Measurements from ENCODE around the gene REXO4. TPM values are rescaled to one million over a fixed set of nuclear protein-coding genes. Genes with fewer than 3 reads are reported as not detected.
"Not testable (repeated sequence)": the region's sequence is repeated elsewhere in the genome, so short reads cannot be mapped to it uniquely, and the experiment has no call there.

The REXO4 gene
- polyA plus RNA-seq, 10 donors, result 27.8 to 35.3 (median 32.1) TPM

DNA sequence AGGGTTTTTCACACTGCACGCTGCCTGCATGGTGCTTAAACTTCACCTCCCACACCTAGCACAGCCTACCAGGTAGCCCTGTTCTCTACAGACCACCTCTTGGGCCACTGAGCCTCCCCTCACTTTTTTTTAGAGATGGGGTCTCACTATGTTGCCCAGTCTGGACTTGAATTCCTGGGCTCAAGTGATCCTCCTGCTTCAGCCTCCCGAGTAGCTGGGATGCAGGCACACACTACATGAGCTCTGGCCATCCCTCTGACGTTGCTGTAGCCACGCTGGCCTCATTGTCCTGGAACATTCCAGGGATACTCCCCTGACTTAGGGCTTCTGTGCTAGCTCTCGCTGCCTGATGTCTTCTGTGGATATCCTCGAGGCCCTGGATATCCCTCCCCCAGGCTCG lies 34.8 kb upstream of the REXO4 start:
- no peak for DNase-seq

- DNase-seq, result not testable (repeated sequence)
These were observed 34.1 kb upstream of the REXO4 start for GRCh38 chr9:133451865-133452264.

GRCh38 chr9:133449760-133450159 lies 31.9 kb upstream of the REXO4 start:
- no peak for DNase-seq

- DNase-seq, result no peak
These were observed 30.7 kb upstream of the REXO4 start for GRCh38 chr9:133448487-133448972.

GRCh38 chr9:133445293-133445969 lies 27.6 kb upstream of the REXO4 start:
- no peak for DNase-seq

DNA sequence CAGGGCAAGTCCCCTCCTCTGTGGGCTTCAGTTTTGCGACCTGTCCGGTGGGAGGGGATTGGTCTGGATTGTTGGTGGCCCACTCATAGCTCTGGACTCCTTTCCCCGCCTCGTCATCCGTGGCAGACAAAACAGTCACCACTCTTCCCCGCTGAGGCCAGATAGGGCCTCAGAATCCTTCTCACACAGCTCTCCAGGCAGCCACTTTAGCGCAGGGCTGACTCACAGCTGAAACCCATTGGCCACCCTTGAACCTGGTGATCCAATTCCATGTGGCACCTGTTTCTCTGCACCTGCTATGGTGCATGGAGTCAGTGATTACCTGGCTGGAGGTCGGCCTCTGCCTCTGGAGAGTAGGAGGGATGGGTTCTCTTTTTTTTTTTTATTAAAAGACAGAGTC lies 26.2 kb upstream of the REXO4 start:
- no peak for DNase-seq

GRCh38 chr9:133443248-133443647 lies 25.4 kb upstream of the REXO4 start:
- DNase-seq, result no peak

DNA sequence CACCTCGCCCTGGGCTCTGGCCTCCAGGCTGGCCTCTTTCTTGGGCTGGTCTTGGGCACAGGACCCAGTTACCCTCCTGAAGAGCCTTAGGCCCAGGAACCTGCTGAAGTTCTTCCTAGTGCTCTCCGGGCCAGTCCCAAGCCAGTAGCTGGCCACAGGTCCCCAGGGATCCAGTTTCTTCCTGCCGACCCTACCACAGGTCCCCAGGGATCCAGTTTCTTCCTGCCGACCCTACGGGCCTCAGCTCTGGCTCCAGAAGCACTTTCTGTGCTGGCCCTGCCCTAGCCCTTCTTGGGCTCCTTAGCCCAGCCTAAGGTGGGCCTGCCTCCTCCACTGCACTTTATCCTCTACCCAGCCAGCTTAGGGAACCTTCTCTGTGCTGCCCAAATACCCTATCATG lies 23.8 kb upstream of the REXO4 start:
- DNase-seq, result no peak

DNA sequence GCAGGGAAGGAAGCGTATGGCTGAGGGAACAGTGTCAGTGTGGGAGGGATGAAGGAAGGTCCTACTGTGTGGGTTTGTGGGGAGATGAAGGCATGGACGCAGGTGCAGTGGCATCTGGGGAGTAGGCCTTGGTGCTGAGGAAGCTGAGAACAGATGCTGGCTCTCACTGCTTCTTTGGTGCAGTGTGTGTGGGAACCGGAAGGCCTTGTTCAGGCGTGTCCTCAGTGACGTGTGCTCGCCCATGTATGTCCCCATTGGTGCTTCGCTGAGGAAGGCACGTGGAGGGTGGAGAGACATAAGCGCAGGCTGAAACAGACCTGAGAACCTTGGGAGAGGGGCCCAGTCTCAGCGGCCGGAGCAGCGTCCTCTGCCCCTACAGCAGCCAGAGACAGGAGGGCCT lies 23.1 kb upstream of the REXO4 start:
- DNase-seq, result no peak

DNA sequence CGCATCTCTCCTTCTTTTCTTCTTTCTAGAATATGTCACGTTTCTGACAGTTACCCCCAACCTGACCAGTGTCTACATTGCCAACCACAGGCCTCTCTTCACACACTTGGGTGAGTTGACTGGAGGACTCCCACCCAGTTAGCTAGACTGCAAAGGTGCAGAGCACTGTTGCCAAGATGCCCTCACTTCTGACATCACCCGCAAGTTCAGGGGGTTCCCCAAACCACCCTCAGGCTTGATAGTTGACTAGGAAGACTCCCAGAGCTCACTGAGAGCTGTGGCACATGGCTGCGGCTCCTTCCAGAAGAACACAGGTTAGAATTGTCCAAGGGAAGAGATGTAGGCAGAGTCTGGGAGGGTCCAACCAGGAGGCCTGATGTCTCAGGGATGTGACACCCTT lies 21.5 kb upstream of the REXO4 start:
- no peak for DNase-seq

DNA sequence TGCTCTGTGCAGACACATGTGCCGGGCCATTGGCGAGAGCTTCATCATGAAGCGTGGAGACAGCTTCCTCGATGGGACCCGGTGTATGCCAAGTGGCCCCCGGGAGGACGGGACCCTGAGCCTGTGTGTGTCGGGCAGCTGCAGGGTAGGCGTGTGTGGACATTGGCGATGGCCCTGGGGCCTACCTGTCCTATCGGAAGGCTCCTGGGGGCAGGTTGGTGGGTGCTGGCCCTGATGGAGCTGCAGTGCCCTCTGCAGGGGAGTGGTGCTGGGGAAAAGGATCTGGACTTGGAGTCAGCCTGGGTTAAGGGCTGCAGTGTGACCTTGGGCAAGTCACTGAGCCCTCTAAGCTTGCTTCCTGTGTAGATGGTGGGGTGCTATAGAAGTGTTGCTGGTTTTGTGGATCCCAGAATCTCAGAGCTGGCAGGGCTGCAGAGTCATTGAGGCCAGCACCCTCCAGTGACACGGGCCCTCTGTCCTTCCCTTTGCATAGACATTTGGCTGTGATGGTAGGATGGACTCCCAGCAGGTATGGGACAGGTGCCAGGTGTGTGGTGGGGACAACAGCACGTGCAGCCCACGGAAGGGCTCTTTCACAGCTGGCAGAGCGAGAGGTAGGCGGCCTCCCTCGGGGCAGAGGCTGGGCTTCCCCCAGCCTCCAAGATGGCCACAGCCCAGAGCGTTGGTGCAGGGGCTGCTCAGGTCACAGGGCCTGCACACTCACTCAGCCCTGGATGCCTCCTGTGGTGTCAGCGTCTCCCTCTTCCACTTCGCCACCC lies 20.1 kb upstream of the REXO4 start:
- no peak for DNase-seq

- DNase-seq, result no peak
These were observed 18.9 kb upstream of the REXO4 start for GRCh38 chr9:133436681-133437080.

DNA sequence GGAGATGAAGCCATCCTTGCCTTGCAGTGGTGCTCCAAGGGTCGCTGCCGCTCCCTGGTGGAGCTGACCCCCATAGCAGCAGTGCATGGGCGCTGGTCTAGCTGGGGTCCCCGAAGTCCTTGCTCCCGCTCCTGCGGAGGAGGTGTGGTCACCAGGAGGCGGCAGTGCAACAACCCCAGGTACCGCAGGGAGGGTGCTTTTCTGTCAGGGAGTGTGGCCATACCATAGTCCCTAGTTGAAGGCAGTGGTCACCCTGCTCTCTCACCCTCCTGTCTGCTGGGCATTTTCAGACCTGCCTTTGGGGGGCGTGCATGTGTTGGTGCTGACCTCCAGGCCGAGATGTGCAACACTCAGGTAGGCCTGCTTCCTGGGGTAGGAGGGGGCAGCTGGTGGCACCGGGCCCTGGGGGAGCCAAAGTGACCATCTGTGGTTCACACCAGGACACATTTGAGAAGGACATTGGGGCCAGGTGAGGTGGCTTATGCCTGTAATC lies 15.6 kb upstream of the REXO4 start:
- no peak for DNase-seq

GRCh38 chr9:133430244-133430643 lies 12.4 kb upstream of the REXO4 start:
- no peak for DNase-seq

DNA sequence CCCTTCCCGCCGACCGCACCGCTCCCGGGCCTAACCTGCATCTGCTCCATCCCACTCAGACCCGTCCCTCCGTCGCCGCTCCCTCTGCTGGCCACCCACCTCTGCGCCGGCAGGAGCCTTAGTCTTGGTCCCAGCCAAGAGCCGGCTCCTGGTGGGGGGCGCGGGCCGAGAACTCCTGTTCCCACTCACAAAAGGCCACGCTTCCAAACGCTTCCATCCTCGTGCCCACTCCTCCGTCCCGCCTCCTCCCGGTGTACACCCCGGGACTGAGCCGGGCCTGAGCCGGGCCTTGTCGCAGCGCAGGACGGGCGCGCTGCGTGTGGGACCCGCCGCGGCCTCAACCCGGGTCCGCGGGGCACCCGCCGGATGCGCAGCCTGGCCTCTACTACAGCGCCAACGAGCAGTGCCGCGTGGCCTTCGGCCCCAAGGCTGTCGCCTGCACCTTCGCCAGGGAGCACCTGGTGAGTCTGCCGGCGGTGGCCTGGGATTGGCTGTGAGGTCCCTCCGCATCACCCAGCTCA lies 11.9 kb upstream of the REXO4 start:
- DNase-seq, result peak in 1 of 3 donors; percentile 54

DNA sequence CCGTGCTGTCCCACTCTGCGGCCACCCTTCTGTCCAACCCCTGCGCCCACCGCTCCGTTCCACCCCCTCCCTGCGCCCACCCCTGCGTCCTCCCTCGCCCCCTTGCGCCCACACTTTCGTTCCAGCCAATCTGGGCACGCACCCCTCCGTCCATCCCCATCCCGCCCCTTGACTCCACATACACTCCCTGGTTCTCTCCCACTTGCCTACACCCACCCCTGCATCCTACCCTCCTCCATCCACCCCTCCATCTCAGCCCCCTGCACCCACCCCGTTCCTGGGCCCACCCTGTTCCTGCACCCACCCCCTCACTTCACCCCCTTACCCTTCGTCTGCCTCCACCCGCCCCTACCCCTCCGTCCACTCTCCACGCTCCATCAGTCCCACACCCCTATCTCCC lies 11.4 kb upstream of the REXO4 start:
- DNase-seq, result peak in 1 of 3 donors; percentile 18

DNA sequence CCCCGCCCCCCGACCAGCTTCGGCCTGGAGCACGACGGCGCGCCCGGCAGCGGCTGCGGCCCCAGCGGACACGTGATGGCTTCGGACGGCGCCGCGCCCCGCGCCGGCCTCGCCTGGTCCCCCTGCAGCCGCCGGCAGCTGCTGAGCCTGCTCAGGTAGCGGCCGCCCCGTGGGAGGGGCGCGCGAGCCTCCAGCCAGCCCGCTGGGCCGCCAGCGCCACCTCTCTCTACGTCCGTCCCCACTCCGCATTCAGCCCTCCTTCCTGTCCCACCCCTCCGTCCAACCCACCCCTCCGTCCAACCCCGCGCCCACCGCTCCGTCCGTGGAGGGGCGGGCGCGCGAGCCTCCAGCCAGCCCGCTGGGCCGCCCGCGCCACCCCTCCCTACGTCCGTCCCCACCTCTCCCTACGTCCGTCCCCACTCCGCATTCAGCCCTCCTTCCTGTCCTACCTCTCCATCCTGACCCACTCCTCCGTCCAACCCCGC lies 10.8 kb upstream of the REXO4 start:
- peak in 1 of 3 donors; percentile 61 for DNase-seq

DNA sequence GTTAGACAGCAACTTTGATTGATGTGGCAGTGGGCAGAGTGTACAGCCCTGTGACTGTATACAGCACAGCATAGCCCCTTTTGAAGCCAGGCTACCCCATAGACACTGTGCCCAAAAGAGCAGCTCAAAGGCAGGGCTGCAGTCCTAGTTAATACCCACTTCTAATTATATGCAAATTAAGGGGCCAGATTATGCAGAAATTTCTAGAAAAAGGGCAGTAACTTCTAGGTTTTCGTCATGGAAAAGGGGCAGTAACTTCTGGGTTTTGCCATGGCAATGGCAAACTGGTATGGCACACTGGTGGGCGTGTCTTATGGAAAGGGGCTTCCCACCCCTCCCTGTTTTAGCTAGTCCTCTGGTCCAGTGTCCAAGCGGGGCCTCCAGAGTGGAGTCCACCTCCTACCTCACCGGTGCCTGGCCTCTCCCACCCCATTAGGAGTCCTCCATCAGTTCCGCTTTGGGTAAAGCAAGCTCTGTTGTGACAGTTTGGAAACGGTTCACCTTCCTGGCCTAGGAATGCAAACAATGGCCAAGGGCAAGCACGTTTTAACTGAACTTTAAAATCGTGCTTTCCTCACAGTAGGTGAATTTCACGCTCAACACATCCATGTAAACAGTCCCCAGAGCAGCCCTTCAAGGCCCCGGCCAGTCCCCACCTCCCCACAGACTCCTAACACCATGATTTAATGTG lies 10.0 kb upstream of the REXO4 start:
- no peak for DNase-seq

DNA sequence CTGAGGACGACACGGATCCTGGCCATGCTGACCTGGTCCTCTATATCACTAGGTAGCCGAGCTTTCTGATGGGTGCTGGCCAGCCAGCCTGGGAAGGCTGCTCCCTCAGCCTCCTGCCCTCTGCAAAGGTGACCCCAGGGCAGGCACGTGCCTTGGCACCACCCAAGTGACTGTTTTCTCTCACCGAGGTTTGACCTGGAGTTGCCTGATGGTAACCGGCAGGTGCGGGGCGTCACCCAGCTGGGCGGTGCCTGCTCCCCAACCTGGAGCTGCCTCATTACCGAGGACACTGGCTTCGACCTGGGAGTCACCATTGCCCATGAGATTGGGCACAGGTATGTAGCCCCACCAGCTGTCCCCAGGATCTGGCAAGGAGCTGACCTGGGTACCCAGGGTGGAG lies 8.2 kb upstream of the REXO4 start:
- no peak for DNase-seq

DNA sequence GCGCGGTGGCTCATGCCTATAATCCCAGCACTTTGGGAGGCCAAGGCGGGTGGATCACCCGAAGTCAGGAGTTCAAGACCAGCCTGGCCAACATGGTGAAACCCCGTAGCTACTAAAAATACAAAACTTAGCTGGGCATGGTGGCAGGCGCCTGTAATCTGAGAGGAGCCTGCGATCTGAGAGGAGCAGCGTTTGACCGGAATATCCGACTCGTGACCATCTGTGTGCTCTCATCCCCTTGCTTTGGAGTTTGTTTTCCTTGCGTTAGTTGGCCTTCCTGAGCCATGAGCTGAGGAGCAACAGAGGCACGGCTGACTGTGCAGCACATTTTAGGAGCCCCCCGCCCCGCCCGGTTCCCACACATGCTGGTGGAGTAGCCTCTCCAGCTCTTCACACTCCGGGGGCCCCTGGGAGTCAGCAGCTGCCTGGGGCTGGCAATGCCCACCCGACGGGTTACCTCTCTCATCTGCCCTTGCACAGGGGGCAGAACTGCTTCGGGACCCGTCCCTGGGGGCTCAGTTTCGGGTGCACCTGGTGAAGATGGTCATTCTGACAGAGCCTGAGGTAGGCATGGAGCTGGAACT lies 7.3 kb upstream of the REXO4 start:
- no peak for DNase-seq

DNA sequence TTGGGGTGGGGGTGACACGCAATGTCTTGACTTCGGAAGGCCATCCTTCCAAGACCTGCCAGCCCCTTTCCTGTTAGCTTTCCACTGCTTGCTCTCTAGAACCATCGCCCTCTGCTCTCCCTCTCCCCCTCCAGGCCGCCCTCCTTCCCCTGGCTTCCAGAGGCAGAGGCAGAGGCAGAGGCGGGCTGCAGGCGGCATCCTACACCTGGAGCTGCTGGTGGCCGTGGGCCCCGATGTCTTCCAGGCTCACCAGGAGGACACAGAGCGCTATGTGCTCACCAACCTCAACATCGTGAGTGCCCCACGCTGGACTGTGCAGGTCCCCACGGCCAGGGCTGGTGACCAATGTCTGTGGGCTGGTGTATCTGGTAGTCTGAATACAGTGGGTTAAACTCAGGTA lies 6.4 kb upstream of the REXO4 start:
- no peak for DNase-seq

DNA sequence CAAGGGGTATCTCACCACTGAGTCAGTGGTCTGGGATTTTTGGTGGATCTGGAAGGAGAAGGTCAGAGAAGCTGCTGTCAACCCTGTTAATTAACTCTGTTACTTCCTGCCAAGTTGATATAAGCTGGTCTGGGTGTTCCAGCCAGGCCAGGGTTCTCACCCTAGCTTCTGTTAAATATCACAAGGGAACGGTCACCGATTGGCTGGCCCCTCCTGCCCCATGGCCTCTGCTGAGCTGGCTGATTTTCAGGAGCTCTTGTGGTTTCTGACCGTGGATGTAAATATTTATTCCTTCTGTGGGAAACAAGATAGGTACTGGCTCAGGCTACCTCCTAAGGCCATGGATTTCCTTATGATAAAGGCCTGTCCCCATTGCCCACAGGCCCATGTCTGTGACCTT lies 5.4 kb upstream of the REXO4 start:
- DNase-seq, result no peak

All from muscle of back (tissue), 11 donors.